HEK293 (cell line): ENCODE measurements around the gene ACVR1.

Source experiments
- CTCF ChIA-PET: fragments of 350-600 bp; formaldehyde crosslinking; extraction: SDS; loops from one replicate; lab custom pipeline; 2021; ENCODE audit warnings: antibody characterized with exemption; lab: Yijun Ruan, JAX
- POLR2A ChIA-PET: fragments of 300-600 bp; formaldehyde crosslinking; extraction: SDS; loops from one replicate; lab custom pipeline; 2020; ENCODE audit warnings: antibody characterized with exemption, inconsistent platforms; lab: Yijun Ruan, JAX
- H3K27ac ChIP-seq: fragments of 200-500 bp; sonication (Bioruptor generic); 2 replicates; pipeline ENCODE4 v1.5.1; 2014; ENCODE audit warnings: low read depth, low read length, control low read depth, inconsistent platforms; ENCODE audit errors: extremely low read depth
- H3K36me3 ChIP-seq, 2 experiments: fragments of 200-500 bp in 1 of 2; sonication (Bioruptor generic) in 1 of 2; 1 replicate in 1 of 2; 2 replicates in 1 of 2; pipeline ENCODE4 v1.5.1; 2014 to 2017; ENCODE audit warnings: inconsistent platforms in 2 of 2, low read length in 2 of 2; ENCODE audit not compliant: control insufficient read depth in 2 of 2, insufficient read depth in 1 of 2
- H3K4me1 ChIP-seq: fragments of 200-500 bp; sonication (Bioruptor generic); 2 replicates; pipeline ENCODE4 v1.5.1; 2014; ENCODE audit warnings: mild to moderate bottlenecking, low read length, inconsistent platforms; ENCODE audit not compliant: control insufficient read depth, insufficient read depth
- H3K4me3 ChIP-seq: 2 replicates; pipeline ENCODE4 v1.5.1; 2011; ENCODE audit warnings: low read depth, mild to moderate bottlenecking, control low read depth, low read length, moderate library complexity
- H3K9me3 ChIP-seq: fragments of 200-500 bp; sonication (Bioruptor generic); 2 replicates; pipeline ENCODE4 v1.5.1; 2014; ENCODE audit warnings: low read depth, low read length, inconsistent platforms; ENCODE audit not compliant: control insufficient read depth, insufficient read depth
- ELK4 ChIP-seq: IDR thresholded peaks from 2 replicates; pipeline ENCODE4 v1.6.1; 2011; ENCODE audit warnings: mild to moderate bottlenecking, low read depth, low read length, borderline replicate concordance
- FEZF1 ChIP-seq: fragments of 450-650 bp; formaldehyde crosslinking; IDR thresholded peaks from 2 replicates; pipeline ENCODE4 v1.5.1; 2016; ENCODE audit warnings: missing biosample characterization, missing genetic modification characterization
- GLI2 ChIP-seq: fragments of 450-650 bp; formaldehyde crosslinking; IDR thresholded peaks from 2 replicates; pipeline ENCODE4; 2017; ENCODE audit warnings: missing biosample characterization, missing genetic modification characterization, low read depth, borderline replicate concordance
- PRDM4 ChIP-seq: fragments of 450-650 bp; formaldehyde crosslinking; IDR thresholded peaks from 2 replicates; pipeline ENCODE4 v1.5.1; 2017; ENCODE audit warnings: missing biosample characterization, missing genetic modification characterization
- REPIN1 ChIP-seq: fragments of 450-650 bp; formaldehyde crosslinking; IDR thresholded peaks from 2 replicates; pipeline ENCODE4 v1.5.1; 2017; ENCODE audit warnings: missing biosample characterization, missing genetic modification characterization, low read depth
- SCRT2 ChIP-seq: fragments of 450-650 bp; formaldehyde crosslinking; IDR thresholded peaks from 2 replicates; pipeline ENCODE4 v1.5.1; 2016; ENCODE audit warnings: missing biosample characterization, missing genetic modification characterization
- SETDB1 ChIP-seq: IDR thresholded peaks from one replicate; pipeline ENCODE4 v1.6.1; 2017; ENCODE audit warnings: mild to moderate bottlenecking, low read length, moderate library complexity, mixed read lengths; ENCODE audit not compliant: insufficient read length
- ZBTB1 ChIP-seq: fragments of 450-650 bp; formaldehyde crosslinking; IDR thresholded peaks from 2 replicates; pipeline ENCODE4 v1.5.1; 2016; ENCODE audit warnings: missing biosample characterization, missing genetic modification characterization
- ZBTB17 ChIP-seq: fragments of 450-650 bp; formaldehyde crosslinking; IDR thresholded peaks from 2 replicates; pipeline ENCODE4 v1.5.1; 2016; ENCODE audit warnings: missing biosample characterization, missing genetic modification characterization
- ZNF132 ChIP-seq: fragments of 450-650 bp; formaldehyde crosslinking; IDR thresholded peaks from 2 replicates; pipeline ENCODE4 v1.5.1; 2017; ENCODE audit warnings: missing biosample characterization, missing genetic modification characterization, borderline replicate concordance
- ZNF155 ChIP-seq: fragments of 450-650 bp; formaldehyde crosslinking; IDR thresholded peaks from 2 replicates; pipeline ENCODE4 v1.5.1; 2016; ENCODE audit warnings: missing biosample characterization, missing genetic modification characterization
- ZNF24 ChIP-seq: fragments of 450-650 bp; formaldehyde crosslinking; IDR thresholded peaks from 2 replicates; pipeline ENCODE4 v1.5.1; 2016; ENCODE audit warnings: missing biosample characterization, missing genetic modification characterization
- ZNF302 ChIP-seq: fragments of 450-650 bp; formaldehyde crosslinking; IDR thresholded peaks from 2 replicates; pipeline ENCODE4 v1.5.1; 2016; ENCODE audit warnings: missing biosample characterization, missing genetic modification characterization, low read depth
- ZNF394 ChIP-seq: fragments of 450-650 bp; formaldehyde crosslinking; IDR thresholded peaks from 2 replicates; pipeline ENCODE4 v1.5.1; 2016; ENCODE audit warnings: missing biosample characterization, missing genetic modification characterization, mild to moderate bottlenecking, moderate library complexity, borderline replicate concordance
- ZNF501 ChIP-seq: fragments of 450-650 bp; formaldehyde crosslinking; IDR thresholded peaks from 2 replicates; pipeline ENCODE4 v1.5.1; 2016; ENCODE audit warnings: missing biosample characterization, missing genetic modification characterization
- ZNF555 ChIP-seq: fragments of 450-650 bp; formaldehyde crosslinking; conservative IDR thresholded peaks from 2 replicates; pipeline ENCODE4 v1.5.1; 2017; ENCODE audit warnings: missing biosample characterization, mild to moderate bottlenecking, missing genetic modification characterization, inconsistent platforms
- ZNF768 ChIP-seq: fragments of 450-650 bp; formaldehyde crosslinking; IDR thresholded peaks from 2 replicates; pipeline ENCODE4 v1.5.1; 2018; ENCODE audit warnings: missing biosample characterization, mild to moderate bottlenecking, missing genetic modification characterization

ACVR1 gene

GRCh38 chr2:157902692-157903091, 26.6 kb upstream of the ACVR1 start:
- H3K4me1 ChIP-seq: no peaks in the 10 kb centered on the region
- ChIA-PET POLR2A (no interaction called here), CTCF (interaction anchor here (0.6 kb wide), 2 partner anchors 274 to 612 kb away, joined by 3 to 5 read pairs; partner anchors contain the start of gene ACVR1C)
- H3K36me3 ChIP-seq: no peaks in the 10 kb centered on the region
- H3K27ac ChIP-seq: no peak overlapping the region
- H3K9me3 ChIP-seq: no peaks in the 10 kb centered on the region
- no peak for TF ChIP-seq ZNF394 (tag by site-specific recombination)
- no peak for TF ChIP-seq REPIN1 (tag by site-specific recombination)
- no peak for TF ChIP-seq ZNF302 (tag by site-specific recombination)
- no peak for TF ChIP-seq ZBTB17 (tag by site-specific recombination)
- no peak for TF ChIP-seq SCRT2 (tag by site-specific recombination)
- no peak for TF ChIP-seq SETDB1
- no peak for TF ChIP-seq ZNF555
- no peak for TF ChIP-seq ZNF501 (tag by site-specific recombination)
- no peak for TF ChIP-seq ZNF155
- no peak for TF ChIP-seq ZBTB1 (tag by site-specific recombination)
- TF ChIP-seq GLI2 (tag by site-specific recombination): no peak
- no peak for TF ChIP-seq ZNF768 (tag by site-specific recombination)
- no peak for TF ChIP-seq ELK4
- no peak for TF ChIP-seq ZNF24
- no peak overlapping the region for H3K4me3 ChIP-seq

- TF ChIP-seq PRDM4 (tag by site-specific recombination): no peak
- no peak for TF ChIP-seq ZNF555
- TF ChIP-seq ZNF132 (tag by site-specific recombination): no peak
- H3K4me3 ChIP-seq: no peak overlapping the region
- POLR2A ChIA-PET: no interaction called here
- no peaks in the 10 kb centered on the region for H3K4me1 ChIP-seq
- CTCF ChIA-PET: interaction anchor here (0.6 to 1.4 kb wide), 7 partner anchors 8 to 103 kb away, joined by 3 to 4 read pairs (median 4); no protein-coding TSS in a partner anchor
- no peaks in the 10 kb centered on the region for H3K36me3 ChIP-seq
- no peak overlapping the region for H3K27ac ChIP-seq
- H3K9me3 ChIP-seq: no peaks in the 10 kb centered on the region
Observed at GRCh38 chr2:157901325-157901724, 25.2 kb upstream of the ACVR1 start.

- Histone ChIP-seq H3K4me3 (no peak overlapping the region), H3K27ac (no peak overlapping the region), H3K4me1 (no peaks in the 10 kb centered on the region), H3K36me3 (no peaks in the 10 kb centered on the region), H3K9me3 (no peaks in the 10 kb centered on the region)
- no peak for TF ChIP-seq FEZF1 (tag by site-specific recombination)
- TF ChIP-seq SETDB1: peak; percentile 85
- CTCF ChIA-PET: interaction anchor here (0.6 to 1.4 kb wide), 5 partner anchors 9 to 104 kb away, joined by 3 to 4 read pairs (median 4); no protein-coding TSS in a partner anchor
- POLR2A ChIA-PET: no interaction called here
Observed at GRCh38 chr2:157900684-157901083, 24.6 kb upstream of the ACVR1 start.
